ENCODE data around the gene INO80. TPM values are rescaled to one million over a fixed set of nuclear protein-coding genes. Genes with fewer than 3 reads are reported as not detected.
"Not testable (repeated sequence)": the region's sequence is repeated elsewhere in the genome, so short reads cannot be mapped to it uniquely, and the experiment has no call there.

The INO80 gene
- total RNA-seq, 1 experiment from 2014 or later, result 27.3 TPM

DNA sequence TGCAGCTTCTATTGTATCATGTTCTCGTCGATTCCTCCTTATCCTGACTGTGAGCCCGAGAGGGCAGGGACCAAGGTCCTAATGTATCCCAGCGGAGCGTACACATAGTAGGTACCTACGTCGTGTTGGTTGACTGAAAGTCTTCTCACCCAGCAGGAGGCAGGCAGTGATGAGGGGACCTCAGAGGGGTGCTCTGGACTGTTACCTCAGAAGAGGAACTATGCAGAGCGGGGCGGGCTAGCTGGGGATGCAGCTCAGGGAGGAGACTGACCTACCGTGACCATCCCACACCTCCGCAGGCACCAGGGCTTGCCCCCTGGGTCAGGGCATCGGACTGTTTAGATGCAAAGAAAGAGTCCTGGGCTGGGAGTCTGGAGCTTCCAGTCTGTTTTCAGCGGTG is 151.4 kb downstream of the INO80 start:
- DNase-seq (ENCODE audit: low spot score), result no peak
- POLR2A ChIA-PET (ENCODE audit: low non-redundant PET), result no interaction called here
- no TSS peak for BruUV-seq (replicated peaks)
- no peaks in the 10 kb centered on the region for H3K36me3 ChIP-seq (ENCODE audit: insufficient read depth, low read length, poor library complexity, severe bottlenecking)
- H3K27me3 ChIP-seq (replicated peaks; ENCODE audit: insufficient read depth, low read depth, low read length, poor library complexity), result no peaks in the 10 kb centered on the region
- intact Hi-C loops (cut with micrococcal nuclease; ENCODE audit: unreplicated experiment), result no loop called here
- CTCF ChIA-PET, result no interaction called here
- H3K9me3 ChIP-seq (ENCODE audit: low read depth, low read length, poor library complexity, severe bottlenecking), result no peaks in the 10 kb centered on the region
- TF ChIP-seq EZH2 (IDR thresholded peaks at IDR 0.05; ENCODE audit: borderline replicate concordance, low read depth, low read length, poor library complexity, severe bottlenecking), result no peak
- TF ChIP-seq, protein P1, sequence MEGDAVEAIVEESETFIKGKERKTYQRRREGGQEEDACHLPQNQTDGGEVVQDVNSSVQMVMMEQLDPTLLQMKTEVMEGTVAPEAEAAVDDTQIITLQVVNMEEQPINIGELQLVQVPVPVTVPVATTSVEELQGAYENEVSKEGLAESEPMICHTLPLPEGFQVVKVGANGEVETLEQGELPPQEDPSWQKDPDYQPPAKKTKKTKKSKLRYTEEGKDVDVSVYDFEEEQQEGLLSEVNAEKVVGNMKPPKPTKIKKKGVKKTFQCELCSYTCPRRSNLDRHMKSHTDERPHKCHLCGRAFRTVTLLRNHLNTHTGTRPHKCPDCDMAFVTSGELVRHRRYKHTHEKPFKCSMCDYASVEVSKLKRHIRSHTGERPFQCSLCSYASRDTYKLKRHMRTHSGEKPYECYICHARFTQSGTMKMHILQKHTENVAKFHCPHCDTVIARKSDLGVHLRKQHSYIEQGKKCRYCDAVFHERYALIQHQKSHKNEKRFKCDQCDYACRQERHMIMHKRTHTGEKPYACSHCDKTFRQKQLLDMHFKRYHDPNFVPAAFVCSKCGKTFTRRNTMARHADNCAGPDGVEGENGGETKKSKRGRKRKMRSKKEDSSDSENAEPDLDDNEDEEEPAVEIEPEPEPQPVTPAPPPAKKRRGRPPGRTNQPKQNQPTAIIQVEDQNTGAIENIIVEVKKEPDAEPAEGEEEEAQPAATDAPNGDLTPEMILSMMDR (conservative IDR thresholded peaks at IDR 0.05; ENCODE audit: low read depth, low read length), result no peak
- no peak overlapping the region for H3K4me3 ChIP-seq (ENCODE audit: low read depth, low read length, poor library complexity, severe bottlenecking)
- H3K27ac ChIP-seq (ENCODE audit: low read depth, low read length, poor library complexity, severe bottlenecking), result no peak overlapping the region
- H3K4me1 ChIP-seq (ENCODE audit: insufficient read depth, low read length, poor library complexity, severe bottlenecking), result no peaks in the 10 kb centered on the region

DNA sequence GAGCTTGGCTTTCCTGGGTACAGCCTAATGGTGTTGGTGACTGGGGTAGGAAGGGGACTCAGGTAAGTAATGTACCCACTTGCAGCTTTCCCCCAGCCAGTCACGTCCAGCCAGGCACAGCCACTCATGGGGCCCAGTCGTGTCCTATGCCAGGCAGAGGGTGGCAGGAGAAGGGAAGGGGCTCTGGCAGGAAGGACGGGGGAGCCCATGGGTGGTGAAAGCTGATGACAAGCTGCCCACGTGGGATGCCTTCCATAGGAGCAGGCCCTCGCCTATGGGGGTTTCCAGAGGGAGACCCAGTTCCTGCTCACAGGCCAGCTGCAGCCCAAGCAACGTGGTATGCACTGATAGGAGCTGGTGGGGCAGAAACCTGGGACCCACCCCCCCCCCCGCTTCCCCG is 152.1 kb downstream of the INO80 start:
- Histone ChIP-seq H3K27me3 (replicated peaks; ENCODE audit: insufficient read depth, low read depth, low read length, poor library complexity) (no peaks in the 10 kb centered on the region), H3K36me3 (ENCODE audit: insufficient read depth, low read length, poor library complexity, severe bottlenecking) (no peaks in the 10 kb centered on the region), H3K4me3 (ENCODE audit: low read depth, low read length, poor library complexity, severe bottlenecking) (no peak overlapping the region), H3K27ac (ENCODE audit: low read depth, low read length, poor library complexity, severe bottlenecking) (no peak overlapping the region), H3K4me1 (ENCODE audit: insufficient read depth, low read length, poor library complexity, severe bottlenecking) (no peaks in the 10 kb centered on the region), H3K9me3 (ENCODE audit: low read depth, low read length, poor library complexity, severe bottlenecking) (no peaks in the 10 kb centered on the region)
- no peak for TF ChIP-seq EZH2 (IDR thresholded peaks at IDR 0.05; ENCODE audit: borderline replicate concordance, low read depth, low read length, poor library complexity, severe bottlenecking)
- TF ChIP-seq, protein P1 (conservative IDR thresholded peaks at IDR 0.05; ENCODE audit: low read depth, low read length), result no peak
- intact Hi-C loops (cut with micrococcal nuclease; ENCODE audit: unreplicated experiment), result no loop called here
- POLR2A ChIA-PET (ENCODE audit: low non-redundant PET), result no interaction called here
- BruUV-seq (replicated peaks), result no TSS peak
- DNase-seq (ENCODE audit: low spot score), result no peak
- CTCF ChIA-PET, result no interaction called here

DNA sequence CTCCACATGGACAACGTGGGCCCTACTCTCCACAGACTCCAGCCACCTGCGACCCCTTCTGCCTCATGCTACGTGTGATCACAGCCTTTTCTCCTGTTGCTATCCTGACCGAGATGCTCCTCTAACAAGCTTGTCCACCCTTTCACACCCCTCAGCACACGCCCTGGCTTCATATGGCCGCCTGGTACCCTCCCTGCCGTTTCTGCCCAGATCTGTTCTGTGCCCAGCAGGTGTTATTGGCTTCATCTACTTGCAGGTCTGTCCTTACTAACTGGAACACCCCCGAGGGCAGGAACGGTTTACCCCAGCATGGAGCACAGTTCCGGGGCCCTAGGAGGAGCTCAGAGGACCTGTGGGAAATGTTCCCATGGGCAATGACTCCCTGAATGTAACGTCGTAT is 152.9 kb downstream of the INO80 start:
- CTCF ChIA-PET, result no interaction called here
- no TSS peak for BruUV-seq (replicated peaks)
- no peaks in the 10 kb centered on the region for H3K4me1 ChIP-seq (ENCODE audit: insufficient read depth, low read length, poor library complexity, severe bottlenecking)
- H3K36me3 ChIP-seq (ENCODE audit: insufficient read depth, low read length, poor library complexity, severe bottlenecking), result no peaks in the 10 kb centered on the region
- no peak overlapping the region for H3K27ac ChIP-seq (ENCODE audit: low read depth, low read length, poor library complexity, severe bottlenecking)
- no peak for DNase-seq (ENCODE audit: low spot score)
- POLR2A ChIA-PET (ENCODE audit: low non-redundant PET), result no interaction called here
- H3K9me3 ChIP-seq (ENCODE audit: low read depth, low read length, poor library complexity, severe bottlenecking), result no peaks in the 10 kb centered on the region
- H3K27me3 ChIP-seq (replicated peaks; ENCODE audit: insufficient read depth, low read depth, low read length, poor library complexity), result no peaks in the 10 kb centered on the region
- intact Hi-C loops (cut with micrococcal nuclease; ENCODE audit: unreplicated experiment), result no loop called here
- H3K4me3 ChIP-seq (ENCODE audit: low read depth, low read length, poor library complexity, severe bottlenecking), result no peak overlapping the region
- TF ChIP-seq, protein P1 (conservative IDR thresholded peaks at IDR 0.05; ENCODE audit: low read depth, low read length), result no peak
- TF ChIP-seq EZH2 (IDR thresholded peaks at IDR 0.05; ENCODE audit: borderline replicate concordance, low read depth, low read length, poor library complexity, severe bottlenecking), result no peak

DNA sequence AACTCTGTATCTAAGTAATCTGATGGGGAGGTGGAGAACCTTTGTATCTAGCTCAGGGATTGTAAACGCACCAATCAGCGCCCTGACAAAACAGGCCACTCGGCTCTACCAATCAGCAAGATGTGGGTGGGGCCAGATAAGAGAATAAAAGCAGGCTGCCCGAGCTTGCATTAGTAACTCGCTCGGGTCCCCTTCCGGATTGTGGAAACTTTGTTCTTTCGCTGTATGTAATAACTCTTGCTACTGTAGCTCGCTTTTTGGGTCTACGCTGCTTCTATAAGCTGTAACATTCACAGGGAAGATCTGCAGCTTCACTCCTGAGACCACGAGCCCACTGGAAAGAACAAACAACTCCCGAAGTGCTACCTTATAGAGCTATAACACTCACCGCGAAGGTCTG is 153.8 kb downstream of the INO80 start:
- POLR2A ChIA-PET (ENCODE audit: low non-redundant PET), result interaction anchor here (0.6 kb wide), 1 partner anchor 190 kb away, joined by 8 read pairs; no protein-coding TSS in a partner anchor
- H3K4me1 ChIP-seq (ENCODE audit: insufficient read depth, low read length, poor library complexity, severe bottlenecking); H3K36me3 ChIP-seq (ENCODE audit: insufficient read depth, low read length, poor library complexity, severe bottlenecking); H3K27me3 ChIP-seq (replicated peaks; ENCODE audit: insufficient read depth, low read depth, low read length, poor library complexity); CTCF ChIA-PET; H3K27ac ChIP-seq (ENCODE audit: low read depth, low read length, poor library complexity, severe bottlenecking); intact Hi-C loops (cut with micrococcal nuclease; ENCODE audit: unreplicated experiment); DNase-seq (ENCODE audit: low spot score); BruUV-seq (replicated peaks); H3K9me3 ChIP-seq (ENCODE audit: low read depth, low read length, poor library complexity, severe bottlenecking); H3K4me3 ChIP-seq (ENCODE audit: low read depth, low read length, poor library complexity, severe bottlenecking): not testable (repeated sequence)

DNA sequence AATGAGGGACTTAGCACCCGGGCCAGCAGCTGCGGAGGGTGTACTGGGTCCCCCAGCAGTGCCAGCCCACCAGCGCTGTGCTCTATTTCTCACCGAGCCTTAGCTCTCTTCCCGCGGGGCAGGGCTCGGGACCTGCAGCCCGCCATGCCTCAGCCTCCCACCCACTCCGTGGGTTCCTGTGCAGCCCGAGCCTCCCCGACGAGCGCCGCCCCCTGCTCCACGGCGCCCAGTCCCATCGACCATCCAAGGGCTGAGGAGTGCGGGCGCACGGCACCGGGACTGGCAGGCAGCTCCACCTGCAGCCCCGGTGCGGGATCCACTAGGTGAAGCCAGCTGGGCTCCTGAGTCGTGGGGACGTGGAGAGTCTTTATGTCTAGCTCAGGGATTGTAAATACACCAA is 154.3 kb downstream of the INO80 start:
- POLR2A ChIA-PET (ENCODE audit: low non-redundant PET), result interaction anchor here (0.6 kb wide), 2 partner anchors 8 to 189 kb away, joined by 3 to 8 read pairs; partner anchors contain the start of gene CHAC1
- CTCF ChIA-PET; H3K36me3 ChIP-seq (ENCODE audit: insufficient read depth, low read length, poor library complexity, severe bottlenecking): not testable (repeated sequence)

More for the DNA sequence above, 154.3 kb downstream of the INO80 start:
- H3K4me3 ChIP-seq (ENCODE audit: low read depth, low read length, poor library complexity, severe bottlenecking); H3K9me3 ChIP-seq (ENCODE audit: low read depth, low read length, poor library complexity, severe bottlenecking); H3K27ac ChIP-seq (ENCODE audit: low read depth, low read length, poor library complexity, severe bottlenecking); BruUV-seq (replicated peaks); H3K27me3 ChIP-seq (replicated peaks; ENCODE audit: insufficient read depth, low read depth, low read length, poor library complexity); DNase-seq (ENCODE audit: low spot score); intact Hi-C loops (cut with micrococcal nuclease; ENCODE audit: unreplicated experiment): not testable (repeated sequence)
- peaks cover 11% of the 10 kb centered on the region for H3K4me1 ChIP-seq (ENCODE audit: insufficient read depth, low read length, poor library complexity, severe bottlenecking)

Measured in A673 (cell line).